Fibroblast of peridontal ligament (primary cell): ENCODE results near the gene BAG1.

ENCODE experiments used
- DNase-seq: peaks from one replicate; pipeline ENCODE4 v3.0.0-alpha.2; 2010; ENCODE audit errors: extremely low read depth

Gene BAG1

DNA sequence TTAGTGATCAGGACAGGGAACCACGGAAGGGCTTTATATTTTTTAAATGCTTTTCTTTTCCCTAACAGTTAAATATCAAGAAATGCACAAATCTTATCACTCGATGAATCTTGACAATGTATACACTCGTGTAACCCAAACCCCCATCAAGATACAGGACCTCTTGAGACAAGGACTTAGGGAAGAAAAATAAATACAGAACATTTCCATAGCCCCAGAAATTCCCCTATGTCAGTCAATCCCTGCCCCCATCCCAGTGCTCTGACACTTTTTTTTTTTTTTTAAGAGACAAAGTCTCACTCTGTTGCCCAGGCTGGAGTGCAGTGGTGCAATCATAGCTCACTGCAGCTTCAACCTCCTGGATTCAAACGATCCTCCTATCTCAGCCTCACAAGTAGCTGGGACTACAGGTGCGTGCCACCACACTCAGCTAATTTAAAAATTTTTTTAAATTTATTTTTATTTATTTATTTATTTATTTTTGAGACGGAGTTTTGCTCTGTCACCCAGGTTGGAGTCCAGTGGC lies 21.8 kb downstream of the BAG1 start:
- no peak for DNase-seq

GRCh38 chr9:33241298-33241697 lies 23.2 kb downstream of the BAG1 start:
- no peak for DNase-seq

- DNase-seq: no peak
Measured at GRCh38 chr9:33239921-33240320, 24.6 kb downstream of the BAG1 start, which contains the start of gene SPINK4. Gene SPINK4, plus strand, starts transcription at chr9:33240167. Its CDS starts 42 bp downstream, at chr9:33240209.

- DNase-seq: no peak
Measured at GRCh38 chr9:33236571-33236970, 27.9 kb downstream of the BAG1 start.

- DNase-seq: no peak
Measured at GRCh38 chr9:33234511-33235467, 29.7 kb downstream of the BAG1 start.

DNA sequence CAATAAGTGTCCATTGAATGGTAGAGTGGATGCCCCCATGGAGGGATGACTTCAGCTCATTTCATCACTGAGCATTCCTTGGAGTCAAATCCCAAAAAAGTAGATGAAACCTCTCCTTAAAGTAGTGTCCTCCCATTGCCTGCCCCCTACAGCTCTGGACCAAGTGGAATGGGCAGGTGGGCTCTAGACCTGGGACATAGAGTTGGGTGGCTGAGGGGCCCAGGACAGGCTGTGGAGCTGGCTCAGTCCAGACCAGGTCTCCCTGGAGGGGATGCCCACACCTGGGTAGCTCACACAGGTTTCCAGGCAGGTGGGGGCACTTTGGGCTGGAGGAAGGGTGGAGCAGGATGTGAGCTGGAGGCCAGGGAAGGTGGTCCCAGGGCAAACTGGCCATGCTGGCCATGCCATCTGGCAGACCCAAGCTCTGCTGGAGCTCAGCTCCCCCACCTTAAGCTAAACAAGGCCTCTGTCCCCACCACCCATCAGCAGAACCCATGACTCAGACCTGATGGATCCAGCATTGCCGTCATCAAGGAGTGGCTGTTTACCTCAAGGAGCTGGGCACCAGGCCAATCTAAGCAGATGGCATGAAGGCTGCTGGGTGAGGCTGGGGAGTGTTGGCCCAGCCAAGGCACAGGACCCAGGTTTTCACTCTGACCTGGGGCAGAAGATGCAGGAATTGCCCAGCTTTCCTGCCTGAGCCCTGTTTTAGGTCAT lies 30.7 kb downstream of the BAG1 start:
- peak; percentile 91 for DNase-seq

DNA sequence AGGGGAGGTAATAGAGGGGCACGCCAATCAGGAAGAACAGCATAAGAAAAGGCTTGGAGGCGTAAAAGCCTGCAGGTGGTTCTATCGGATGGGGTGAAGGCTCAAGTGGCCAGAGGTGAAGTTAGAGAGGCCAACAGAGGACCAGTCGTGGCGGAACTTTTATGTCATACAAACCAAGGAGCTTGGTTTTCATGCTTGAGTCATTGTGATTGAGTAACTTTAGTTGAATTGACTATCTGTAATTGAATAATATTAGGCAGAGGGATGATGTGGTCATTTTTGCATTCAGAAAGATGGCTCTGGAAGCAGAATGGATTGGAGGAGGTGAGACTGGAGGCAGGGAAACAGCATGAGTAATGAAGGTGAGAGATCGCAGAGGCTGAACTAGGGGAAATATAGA lies 31.7 kb downstream of the BAG1 start:
- no peak for DNase-seq

DNA sequence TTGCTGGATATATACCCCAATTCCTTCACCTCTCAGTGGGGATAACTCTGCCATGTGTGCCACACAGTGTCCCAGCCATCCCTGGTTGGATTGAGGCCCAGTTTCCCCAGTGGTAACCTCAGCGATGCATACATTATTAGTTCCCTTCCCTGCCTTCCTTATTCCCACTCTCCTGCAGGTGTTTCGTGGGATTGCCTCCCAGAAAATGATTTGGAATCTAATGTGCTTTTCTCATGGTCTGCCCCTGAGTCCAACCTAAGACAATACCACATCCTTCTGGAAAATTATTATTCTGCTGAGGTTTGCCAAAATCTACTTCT lies 32.9 kb downstream of the BAG1 start:
- DNase-seq: no peak

- no peak for DNase-seq
Measured at GRCh38 chr9:33230756-33231622, 33.5 kb downstream of the BAG1 start.

- no peak for DNase-seq
Measured at GRCh38 chr9:33229359-33230114, 35.0 kb downstream of the BAG1 start.

GRCh38 chr9:33228606-33229005 lies 35.9 kb downstream of the BAG1 start:
- DNase-seq: no peak

GRCh38 chr9:33227741-33228140 lies 36.8 kb downstream of the BAG1 start:
- DNase-seq: no peak

- DNase-seq: no peak
Measured at GRCh38 chr9:33227008-33227398, 37.5 kb downstream of the BAG1 start.

GRCh38 chr9:33225319-33226147 lies 39.0 kb downstream of the BAG1 start:
- DNase-seq: peak; percentile 91

DNA sequence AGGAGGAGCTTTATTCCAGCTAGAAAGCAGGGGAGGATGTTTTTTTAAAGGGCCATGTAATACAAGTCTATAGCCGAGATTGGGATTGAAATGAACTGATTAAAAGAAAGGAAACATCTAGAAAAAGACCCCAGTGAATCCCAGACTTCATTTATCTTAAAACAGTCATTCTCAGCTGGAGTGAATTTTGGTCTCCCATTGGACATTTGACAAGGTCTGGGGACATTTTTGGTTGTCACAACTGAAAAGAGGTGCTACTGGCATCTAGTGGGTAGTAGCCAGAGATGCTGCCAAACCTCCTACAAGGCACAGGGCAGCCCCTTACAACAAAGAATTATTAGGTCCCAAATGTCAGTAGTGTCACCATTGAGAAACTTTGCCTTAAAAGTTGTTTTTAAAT lies 40.8 kb downstream of the BAG1 start:
- DNase-seq: peak; percentile 54

- no peak for DNase-seq
Measured at GRCh38 chr9:33222031-33222430, 42.5 kb downstream of the BAG1 start.

DNA sequence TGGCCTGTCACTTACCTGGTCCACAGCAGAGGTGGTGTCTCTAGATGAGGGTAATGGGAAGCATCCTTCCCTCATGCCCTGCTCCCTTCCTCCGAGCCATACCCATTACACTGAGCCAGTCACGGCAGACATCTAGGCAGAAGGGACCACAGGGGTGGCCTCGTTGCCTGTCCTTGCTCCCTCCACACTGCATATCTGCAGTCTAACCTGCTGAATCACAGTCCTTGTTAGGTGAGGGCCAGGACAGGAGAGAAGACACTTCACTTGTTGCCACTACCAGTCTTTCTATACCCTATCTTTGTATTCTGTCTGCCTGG lies 43.0 kb downstream of the BAG1 start:
- no peak for DNase-seq

- DNase-seq: no peak
Measured at GRCh38 chr9:33220681-33221567, 43.6 kb downstream of the BAG1 start.

GRCh38 chr9:33211695-33212393 lies 52.7 kb downstream of the BAG1 start:
- no peak for DNase-seq
